HG02759 (cell line): ENCODE results near the gene COQ8A.
"Not testable (repeated sequence)": the region's sequence is repeated elsewhere in the genome, so short reads cannot be mapped to it uniquely, and the experiment has no call there.

ENCODE experiments used
- ATAC-seq: cut with Tn5 transposase; IDR thresholded peaks from one replicate; pipeline ENCODE4 v1.9.1; 2021; ENCODE audit warnings: mild to moderate bottlenecking, moderate library complexity; ENCODE audit not compliant: unreplicated experiment

The COQ8A gene

GRCh38 chr1:226920446-226920894 lies 19.6 kb upstream of the COQ8A start:
- no peak for ATAC-seq

GRCh38 chr1:226921504-226921903 lies 18.6 kb upstream of the COQ8A start:
- ATAC-seq: no peak

- not testable (repeated sequence) for ATAC-seq
Measured at GRCh38 chr1:226929260-226930111, 10.6 kb upstream of the COQ8A start.

GRCh38 chr1:226934483-226935237 lies 5.4 kb upstream of the COQ8A start:
- no peak for ATAC-seq

GRCh38 chr1:226937940-226938725 lies 2.0 kb upstream of the COQ8A start:
- ATAC-seq: no peak

GRCh38 chr1:226938903-226939437 lies 1.1 kb upstream of the COQ8A start:
- ATAC-seq: no peak

GRCh38 chr1:226939438-226940028 lies 561 bp upstream of the COQ8A start:
- ATAC-seq: peak; percentile 36

- no peak for ATAC-seq
Measured at GRCh38 chr1:226940806-226941067, 643 bp downstream of the COQ8A start.

GRCh38 chr1:226942392-226942791 lies 2.3 kb downstream of the COQ8A start:
- ATAC-seq: no peak

- ATAC-seq: no peak
Measured at GRCh38 chr1:226943156-226943555, 3.1 kb downstream of the COQ8A start.

GRCh38 chr1:226943927-226944326 lies 3.8 kb downstream of the COQ8A start:
- ATAC-seq: no peak

- no peak for ATAC-seq
Measured at GRCh38 chr1:226945106-226945857, 5.2 kb downstream of the COQ8A start.

GRCh38 chr1:226945858-226946245 lies 5.8 kb downstream of the COQ8A start:
- ATAC-seq: no peak

- no peak for ATAC-seq
Measured at GRCh38 chr1:226946285-226946684, 6.2 kb downstream of the COQ8A start.

GRCh38 chr1:226946841-226947240 lies 6.7 kb downstream of the COQ8A start:
- ATAC-seq: no peak

- ATAC-seq: no peak
Measured at GRCh38 chr1:226948051-226948450, 8.0 kb downstream of the COQ8A start.

- no peak for ATAC-seq
Measured at GRCh38 chr1:226948480-226948879, 8.4 kb downstream of the COQ8A start.

- no peak for ATAC-seq
Measured at GRCh38 chr1:226948996-226949395, 8.9 kb downstream of the COQ8A start.

- no peak for ATAC-seq
Measured at GRCh38 chr1:226949401-226949800, 9.3 kb downstream of the COQ8A start.

GRCh38 chr1:226950316-226950715 lies 10.2 kb downstream of the COQ8A start:
- no peak for ATAC-seq
